ENCODE measurements around the gene TNFRSF8. TPM values are rescaled to one million over a fixed set of nuclear protein-coding genes. Genes with fewer than 3 reads are reported as not detected.

The TNFRSF8 gene
- total and polyA plus RNA-seq, 9 of the 15 experiments (the other 6 are each of a cell fraction or from before 2014, with no cell fraction given): 3.5 to 38.4 (median 17.1) TPM

GRCh38 chr1:12040457-12041051 is 22.5 kb upstream of the TNFRSF8 start (continued):
- TF ChIP-seq ZMIZ1 (IDR thresholded peaks at IDR 0.05; ENCODE audit: low read depth in 2 of 2, low read length in 2 of 2) (peak in 1 of 2 experiments; percentile 57; a peak in 1 of 4 replicates), ZNF217 (CRISPR knock-in tag; IDR thresholded peaks at IDR 0.05) (no peak), ZNF384 (IDR thresholded peaks at IDR 0.05; ENCODE audit: low read depth, low read length) (no peak), TAF9B (IDR thresholded peaks at IDR 0.05; ENCODE audit: partially characterized antibody) (no peak), POLR2AphosphoS5 (IDR thresholded peaks at IDR 0.05; ENCODE audit: control insufficient read depth, insufficient read depth, low read depth, low read length) (peak; percentile 36; the same call in 1 of the 2 replicates), CREB1 (IDR thresholded peaks at IDR 0.05) (no peak), CREB1 (CRISPR knock-in tag; IDR thresholded peaks at IDR 0.05) (no peak), CTBP1 (IDR thresholded peaks at IDR 0.05; ENCODE audit: borderline replicate concordance) (peak; percentile 75), GATA2 (CRISPR knock-in tag; IDR thresholded peaks at IDR 0.05) (peak; percentile 21; the same call in 1 of the 2 replicates), GABPB1 (CRISPR knock-in tag; IDR thresholded peaks at IDR 0.05) (no peak), MEIS2 (IDR thresholded peaks at IDR 0.05; ENCODE audit: partially characterized antibody) (peak; percentile 91), ARID3B (CRISPR knock-in tag; IDR thresholded peaks at IDR 0.05; ENCODE audit: borderline replicate concordance) (no peak), PPARD (CRISPR knock-in tag; IDR thresholded peaks at IDR 0.05) (no peak), ZFP1 (CRISPR knock-in tag; IDR thresholded peaks at IDR 0.05) (no peak), SIX5 (IDR thresholded peaks at IDR 0.05; ENCODE audit: borderline replicate concordance in 1 of 2, insufficient read depth in 1 of 2, low read depth in 1 of 2, low read length in 2 of 2) (no peak), SRSF3 (IDR thresholded peaks at IDR 0.05; ENCODE audit: insufficient read depth, low read length) (no peak), FOSL1 (tag; conservative IDR thresholded peaks at IDR 0.05) (peak; percentile 94), HNRNPL (IDR thresholded peaks at IDR 0.05; ENCODE audit: low read depth, low read length) (no peak), USF1 (CRISPR knock-in tag; IDR thresholded peaks at IDR 0.05) (peak; percentile 27; the same call in 1 of the 2 replicates), KDM1A (IDR thresholded peaks at IDR 0.05) (peak; percentile 71 to 85), ZBTB1 (CRISPR knock-in tag; IDR thresholded peaks at IDR 0.05; ENCODE audit: borderline replicate concordance, low read depth) (no peak), MTA3 (IDR thresholded peaks at IDR 0.05; ENCODE audit: borderline replicate concordance) (peak; percentile 51; the same call in 1 of the 2 replicates), TEAD1 (CRISPR knock-in tag; IDR thresholded peaks at IDR 0.05) (peak in 1 of 2 experiments; percentile 25; a peak in 1 of 4 replicates)
